Measurements from ENCODE around the gene SPATS2.
"Not testable (repeated sequence)": the region's sequence is repeated elsewhere in the genome, so short reads cannot be mapped to it uniquely, and the experiment has no call there.

Gene SPATS2

GRCh38 chr12:49367381-49368239, at the start of gene SPATS2:
Gene SPATS2, plus strand, starts transcription at chr12:49367462. Its CDS starts 93,551 bp downstream, at chr12:49461013.
- no peak for DNase-seq

- not testable (repeated sequence) for DNase-seq
Measured at GRCh38 chr12:49320411-49321103, 46.7 kb upstream of the SPATS2 start.

- DNase-seq: no peak
Measured at GRCh38 chr12:49322367-49322707, 44.9 kb upstream of the SPATS2 start.

GRCh38 chr12:49322708-49323523, 44.3 kb upstream of the SPATS2 start, which contains the start of gene TROAP:
Gene TROAP, plus strand, starts transcription at chr12:49323255. Its CDS starts 354 bp downstream, at chr12:49323609.
- DNase-seq: peak; percentile 90

- no peak for DNase-seq
Measured at GRCh38 chr12:49323524-49324097, 43.7 kb upstream of the SPATS2 start.

GRCh38 chr12:49325606-49326005, 41.7 kb upstream of the SPATS2 start:
- DNase-seq: no peak

- no peak for DNase-seq
Measured at GRCh38 chr12:49327368-49327767, 39.9 kb upstream of the SPATS2 start.

- no peak for DNase-seq
Measured at GRCh38 chr12:49327887-49328286, 39.4 kb upstream of the SPATS2 start.

- DNase-seq: no peak
Measured at GRCh38 chr12:49328816-49329215, 38.4 kb upstream of the SPATS2 start.

- no peak for DNase-seq
Measured at GRCh38 chr12:49330032-49330619, 37.1 kb upstream of the SPATS2 start.

- DNase-seq: no peak
Measured at GRCh38 chr12:49330631-49331379, 36.5 kb upstream of the SPATS2 start.

GRCh38 chr12:49331380-49332222, 35.7 kb upstream of the SPATS2 start:
- DNase-seq: peak; percentile 21

GRCh38 chr12:49332441-49332861, 34.8 kb upstream of the SPATS2 start:
- no peak for DNase-seq

GRCh38 chr12:49332891-49333371, 34.3 kb upstream of the SPATS2 start:
- DNase-seq: no peak

GRCh38 chr12:49333778-49334177, 33.5 kb upstream of the SPATS2 start:
- DNase-seq: not testable (repeated sequence)

GRCh38 chr12:49334226-49334625, 33.0 kb upstream of the SPATS2 start:
- DNase-seq: no peak

- DNase-seq: no peak
Measured at GRCh38 chr12:49334681-49335080, 32.6 kb upstream of the SPATS2 start.

GRCh38 chr12:49335118-49335954, 31.9 kb upstream of the SPATS2 start:
- no peak for DNase-seq

- DNase-seq: no peak
Measured at GRCh38 chr12:49335955-49336644, 31.2 kb upstream of the SPATS2 start.
